ENCODE results near the gene TIE1. TPM values are rescaled to one million over a fixed set of nuclear protein-coding genes. Genes with fewer than 3 reads are reported as not detected.

TIE1 gene
- total RNA-seq, 2 experiments from 2014 or later = not detected

- Mint-ChIP-seq H3K9me3 (no peaks in the 10 kb centered on the region), H3K4me3 (no peak overlapping the region), H3K36me3 (no peaks in the 10 kb centered on the region), H3K27me3 (no peaks in the 10 kb centered on the region), H3K4me1 (ENCODE audit: low read depth) (no peaks in the 10 kb centered on the region), H3K27ac (no peak overlapping the region)
- POLR2A ChIA-PET = interaction anchor here (1.6 kb wide), 1 partner anchor 14 kb away, joined by 3 read pairs; no protein-coding TSS in a partner anchor
- no peak for DNase-seq
- intact Hi-C loops (cut with micrococcal nuclease) = no loop called here
- CTCF ChIA-PET = no interaction called here
These were observed 11.7 kb upstream of the TIE1 start for GRCh38 chr1:43288785-43289706.

- ChIA-PET CTCF (no interaction called here), POLR2A (interaction anchor here (0.6 kb wide), 1 partner anchor 76 kb away, joined by 4 read pairs; the partner anchor contains the start of gene ELOVL1)
- Mint-ChIP-seq H3K9me3 (no peaks in the 10 kb centered on the region), H3K4me3 (no peak overlapping the region), H3K27me3 (no peaks in the 10 kb centered on the region), H3K27ac (no peak overlapping the region), H3K4me1 (ENCODE audit: low read depth) (peaks cover 16% of the 10 kb centered on the region), H3K36me3 (no peaks in the 10 kb centered on the region)
- intact Hi-C loops (cut with micrococcal nuclease) = no loop called here
- DNase-seq = no peak
These were observed 8.6 kb upstream of the TIE1 start for GRCh38 chr1:43292216-43292615.

DNA sequence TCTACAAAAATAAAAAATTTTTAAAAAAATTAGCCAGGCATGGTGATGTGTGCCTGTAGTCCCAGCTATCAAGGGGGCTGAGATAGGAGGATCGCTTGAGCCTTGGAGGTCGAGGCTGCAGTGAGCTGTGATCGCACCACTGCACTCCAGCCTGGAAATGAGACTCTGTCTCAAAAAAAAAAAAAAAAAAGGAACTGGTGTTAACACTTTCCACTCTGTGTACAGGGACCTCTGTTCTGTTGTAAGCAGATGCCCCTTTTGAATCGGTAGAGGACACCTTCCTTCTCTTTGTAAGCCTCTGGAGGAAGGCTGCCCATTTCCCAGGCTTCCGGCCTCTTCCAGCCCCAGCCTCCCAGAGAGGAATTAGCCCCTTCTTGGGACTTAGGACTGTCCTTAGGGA is 8.1 kb upstream of the TIE1 start:
- intact Hi-C loops (cut with micrococcal nuclease) = no loop called here
- H3K27me3 Mint-ChIP-seq = no peaks in the 10 kb centered on the region
- no peaks in the 10 kb centered on the region for H3K9me3 Mint-ChIP-seq
- ChIA-PET POLR2A (interaction anchor here (0.6 kb wide), 1 partner anchor 75 kb away, joined by 4 read pairs; the partner anchor contains the start of gene ELOVL1), CTCF (no interaction called here)
- H3K27ac Mint-ChIP-seq = no peak overlapping the region
- no peaks in the 10 kb centered on the region for H3K36me3 Mint-ChIP-seq
- DNase-seq = no peak
- peaks cover 16% of the 10 kb centered on the region for H3K4me1 Mint-ChIP-seq (ENCODE audit: low read depth)
- no peak overlapping the region for H3K4me3 Mint-ChIP-seq

- CTCF ChIA-PET = no interaction called here
- no peak overlapping the region for H3K27ac Mint-ChIP-seq
These were observed 7.6 kb upstream of the TIE1 start for GRCh38 chr1:43293176-43293575.

GRCh38 chr1:43293896-43294760 is 6.7 kb upstream of the TIE1 start:
- CTCF ChIA-PET = no interaction called here
- H3K27me3 Mint-ChIP-seq = no peaks in the 10 kb centered on the region
- H3K27ac Mint-ChIP-seq = no peak overlapping the region
- intact Hi-C loops (cut with micrococcal nuclease) = no loop called here
- no peaks in the 10 kb centered on the region for H3K9me3 Mint-ChIP-seq
- H3K36me3 Mint-ChIP-seq = no peaks in the 10 kb centered on the region
- no peak for DNase-seq
- peaks cover 16% of the 10 kb centered on the region for H3K4me1 Mint-ChIP-seq (ENCODE audit: low read depth)
- H3K4me3 Mint-ChIP-seq = no peak overlapping the region
- POLR2A ChIA-PET = no interaction called here

More at GRCh38 chr1:43293176-43293575, 7.6 kb upstream of the TIE1 start:
- Mint-ChIP-seq H3K27me3 (no peaks in the 10 kb centered on the region), H3K4me1 (ENCODE audit: low read depth) (peaks cover 16% of the 10 kb centered on the region), H3K9me3 (no peaks in the 10 kb centered on the region), H3K36me3 (no peaks in the 10 kb centered on the region), H3K4me3 (no peak overlapping the region)
- DNase-seq = no peak
- POLR2A ChIA-PET = no interaction called here
- intact Hi-C loops (cut with micrococcal nuclease) = no loop called here

GRCh38 chr1:43294761-43295160 is 6.0 kb upstream of the TIE1 start:
- no peak overlapping the region for H3K27ac Mint-ChIP-seq
- ChIA-PET CTCF (no interaction called here), POLR2A (no interaction called here)
- no peak for DNase-seq
- no peaks in the 10 kb centered on the region for H3K36me3 Mint-ChIP-seq
- H3K9me3 Mint-ChIP-seq = no peaks in the 10 kb centered on the region
- H3K4me1 Mint-ChIP-seq (ENCODE audit: low read depth) = peaks cover 16% of the 10 kb centered on the region
- intact Hi-C loops (cut with micrococcal nuclease) = no loop called here
- no peaks in the 10 kb centered on the region for H3K27me3 Mint-ChIP-seq
- no peak overlapping the region for H3K4me3 Mint-ChIP-seq

- no peaks in the 10 kb centered on the region for H3K27me3 Mint-ChIP-seq
- ChIA-PET POLR2A (no interaction called here), CTCF (no interaction called here)
- H3K9me3 Mint-ChIP-seq = no peaks in the 10 kb centered on the region
- no peak overlapping the region for H3K4me3 Mint-ChIP-seq
- peaks cover 16% of the 10 kb centered on the region for H3K4me1 Mint-ChIP-seq (ENCODE audit: low read depth)
- intact Hi-C loops (cut with micrococcal nuclease) = no loop called here
- DNase-seq = no peak
- H3K27ac Mint-ChIP-seq = peak overlapping the region; percentile 30
- H3K36me3 Mint-ChIP-seq = no peaks in the 10 kb centered on the region
These were observed 4.6 kb upstream of the TIE1 start for GRCh38 chr1:43296207-43296606.

GRCh38 chr1:43298055-43298454 is 2.7 kb upstream of the TIE1 start:
- Mint-ChIP-seq H3K4me1 (ENCODE audit: low read depth) (peaks cover 16% of the 10 kb centered on the region), H3K27ac (no peak overlapping the region), H3K27me3 (no peaks in the 10 kb centered on the region), H3K9me3 (no peaks in the 10 kb centered on the region), H3K36me3 (no peaks in the 10 kb centered on the region), H3K4me3 (no peak overlapping the region)
- intact Hi-C loops (cut with micrococcal nuclease) = no loop called here
- CTCF ChIA-PET = no interaction called here
- DNase-seq = no peak
- POLR2A ChIA-PET = no interaction called here

DNA sequence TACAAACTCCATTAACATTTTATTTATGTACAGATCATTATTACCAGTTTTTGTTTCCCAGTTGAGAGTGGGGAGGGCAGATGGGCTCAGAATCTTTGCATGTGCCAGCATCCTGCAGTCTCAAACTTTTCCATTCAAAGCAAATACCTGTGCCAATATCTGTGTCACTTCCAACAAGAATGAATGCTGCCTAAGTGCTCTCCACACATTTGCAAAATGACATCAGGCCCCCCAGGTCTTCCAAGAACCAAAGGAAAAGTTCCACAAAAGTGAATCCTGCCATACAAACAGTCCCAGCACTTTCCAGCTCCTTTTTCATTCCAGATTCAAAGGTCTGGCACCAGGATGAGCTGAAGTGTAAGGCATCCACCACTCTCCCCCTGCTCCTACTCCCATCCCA is 1.7 kb upstream of the TIE1 start:
- no peaks in the 10 kb centered on the region for H3K27me3 Mint-ChIP-seq
- H3K36me3 Mint-ChIP-seq = no peaks in the 10 kb centered on the region
- ChIA-PET CTCF (no interaction called here), POLR2A (no interaction called here)
- no peak overlapping the region for H3K4me3 Mint-ChIP-seq
- H3K9me3 Mint-ChIP-seq = no peaks in the 10 kb centered on the region
- H3K27ac Mint-ChIP-seq = no peak overlapping the region
- peaks cover 16% of the 10 kb centered on the region for H3K4me1 Mint-ChIP-seq (ENCODE audit: low read depth)
- intact Hi-C loops (cut with micrococcal nuclease) = no loop called here
- no peak for DNase-seq

DNA sequence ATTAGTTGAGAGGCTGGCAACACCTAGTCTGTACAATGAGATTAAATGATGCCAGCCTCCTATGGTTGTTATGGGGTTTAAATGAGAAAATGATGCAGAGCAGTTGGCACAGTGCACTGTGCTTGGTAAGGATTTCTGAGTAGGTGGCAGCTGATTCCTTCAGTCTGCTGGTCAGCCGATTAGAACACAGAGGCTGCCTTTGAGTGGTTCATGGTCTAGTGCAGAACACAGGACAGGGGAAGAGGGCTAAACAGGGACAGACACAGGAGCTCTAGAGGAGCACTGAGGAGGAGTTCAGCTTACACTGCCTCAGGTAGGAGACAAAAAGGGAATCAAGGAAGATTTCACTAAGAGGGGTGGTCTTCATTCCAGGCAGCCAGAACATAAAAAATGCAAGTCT is 1.4 kb downstream of the TIE1 start:
- DNase-seq = no peak
- Mint-ChIP-seq H3K27me3 (no peaks in the 10 kb centered on the region), H3K27ac (no peak overlapping the region), H3K4me3 (no peak overlapping the region), H3K9me3 (no peaks in the 10 kb centered on the region), H3K4me1 (ENCODE audit: low read depth) (no peaks in the 10 kb centered on the region), H3K36me3 (no peaks in the 10 kb centered on the region)
- ChIA-PET POLR2A (no interaction called here), CTCF (no interaction called here)
- intact Hi-C loops (cut with micrococcal nuclease) = no loop called here

GRCh38 chr1:43302721-43303470 is 2.1 kb downstream of the TIE1 start:
- Mint-ChIP-seq H3K4me1 (ENCODE audit: low read depth) (no peaks in the 10 kb centered on the region), H3K36me3 (no peaks in the 10 kb centered on the region), H3K9me3 (no peaks in the 10 kb centered on the region), H3K27ac (no peak overlapping the region), H3K27me3 (peaks cover 3% of the 10 kb centered on the region), H3K4me3 (no peak overlapping the region)
- ChIA-PET POLR2A (interaction anchor here (0.9 kb wide), 1 partner anchor 13 kb away, joined by 3 read pairs; no protein-coding TSS in a partner anchor), CTCF (interaction anchor here (1.0 to 1.2 kb wide), 2 partner anchors 72 to 76 kb away, joined by 3 read pairs; no protein-coding TSS in a partner anchor)
- no peak for DNase-seq
- intact Hi-C loops (cut with micrococcal nuclease) = no loop called here

Measured in activated CD4-positive, alpha-beta memory T cell treated with anti-CD3 and anti-CD28 coated beads for 36 hours (primary cell).